Progenitor cell of endocrine pancreas (in vitro differentiated cells): ENCODE data around the gene SACS. TPM values are rescaled to one million over a fixed set of nuclear protein-coding genes. Genes with fewer than 3 reads are reported as not detected.
"Not testable (repeated sequence)": the region's sequence is repeated elsewhere in the genome, so short reads cannot be mapped to it uniquely, and the experiment has no call there.

Source experiments
- DNase-seq: peaks from one replicate; pipeline ENCODE4 v3.0.0; 2021; ENCODE audit warnings: low spot score; ENCODE audit not compliant: unreplicated experiment
- H3K27ac Mint-ChIP-seq: 2 replicates; pipeline ENCODE4 v1.8.0; 2021; ENCODE audit warnings: mild to moderate bottlenecking, moderate library complexity, mixed read lengths
- H3K27me3 Mint-ChIP-seq: 2 replicates; pipeline ENCODE4 v1.8.0; 2021; ENCODE audit warnings: mixed read lengths
- H3K36me3 Mint-ChIP-seq: 2 replicates; pipeline ENCODE4 v1.8.0; 2022; ENCODE audit warnings: mixed read lengths; ENCODE audit not compliant: insufficient read depth
- H3K4me1 Mint-ChIP-seq: 2 replicates; pipeline ENCODE4 v1.8.0; 2021; ENCODE audit warnings: low read depth, mixed read lengths
- H3K4me3 Mint-ChIP-seq: 2 replicates; pipeline ENCODE4 v1.8.0; 2021; ENCODE audit warnings: low read depth, mild to moderate bottlenecking, moderate library complexity, mixed read lengths
- H3K9me3 Mint-ChIP-seq: 2 replicates; pipeline ENCODE4 v1.8.0; 2021; ENCODE audit warnings: low read depth, mixed read lengths
- CTCF ChIP-seq: fragments of 200-600 bp; sonication (generic); IDR thresholded peaks from one replicate; pipeline ENCODE4 v1.5.0; 2021; ENCODE audit warnings: antibody characterized with exemption, mild to moderate bottlenecking; ENCODE audit not compliant: unreplicated experiment
- total RNA-seq: library from RNA; stranded (reverse); gene quantifications from 2 replicates; pipeline ENCODE4 v1.2.1, GENCODE V29; 2021

The SACS gene
- total RNA-seq, 1 donor from 2014 or later: 7.1 TPM

DNA sequence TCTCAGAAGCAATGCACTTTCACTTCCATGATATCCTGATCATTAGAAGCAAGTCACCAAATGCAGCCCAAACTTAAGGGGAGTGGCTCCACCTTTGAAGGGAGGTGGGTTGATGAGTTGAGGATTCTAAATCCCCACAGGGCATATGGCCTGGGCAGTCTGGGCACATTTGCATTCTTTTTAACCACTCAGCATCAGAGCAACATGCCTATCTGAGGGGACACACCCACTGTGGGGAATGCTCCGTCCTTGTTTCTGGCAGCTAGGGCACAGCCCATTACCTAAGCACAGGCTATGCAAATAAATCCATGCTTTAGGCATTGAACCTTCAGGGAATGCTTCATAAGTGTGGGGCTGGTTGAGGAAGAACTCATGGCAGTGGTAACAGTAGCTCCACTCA lies 12.3 kb upstream of the SACS start:
- H3K27ac Mint-ChIP-seq: no peak overlapping the region
- no peaks in the 10 kb centered on the region for H3K36me3 Mint-ChIP-seq
- no peak for TF ChIP-seq CTCF
- peaks cover 5% of the 10 kb centered on the region for H3K27me3 Mint-ChIP-seq
- no peak for DNase-seq
- peaks cover 5% of the 10 kb centered on the region for H3K4me1 Mint-ChIP-seq
- no peak overlapping the region for H3K4me3 Mint-ChIP-seq
- H3K9me3 Mint-ChIP-seq: peaks cover 3% of the 10 kb centered on the region

GRCh38 chr13:23443878-23444277 lies 10.4 kb upstream of the SACS start:
- Mint-ChIP-seq H3K27me3 (peaks cover 5% of the 10 kb centered on the region), H3K27ac (no peak overlapping the region), H3K9me3 (peaks cover 3% of the 10 kb centered on the region), H3K4me1 (no peaks in the 10 kb centered on the region), H3K4me3 (no peak overlapping the region), H3K36me3 (no peaks in the 10 kb centered on the region)
- no peak for TF ChIP-seq CTCF
- DNase-seq: no peak

GRCh38 chr13:23443110-23443509 lies 9.6 kb upstream of the SACS start:
- no peak for TF ChIP-seq CTCF

GRCh38 chr13:23440821-23441618 lies 7.5 kb upstream of the SACS start:
- Mint-ChIP-seq H3K9me3 (peaks cover 3% of the 10 kb centered on the region), H3K27me3 (peaks cover 7% of the 10 kb centered on the region), H3K4me3 (no peak overlapping the region), H3K27ac (no peak overlapping the region), H3K36me3 (no peaks in the 10 kb centered on the region), H3K4me1 (no peaks in the 10 kb centered on the region)
- no peak for TF ChIP-seq CTCF
- no peak for DNase-seq

More at GRCh38 chr13:23443110-23443509, 9.6 kb upstream of the SACS start:
- Mint-ChIP-seq H3K4me1 (no peaks in the 10 kb centered on the region), H3K27me3 (peaks cover 5% of the 10 kb centered on the region), H3K27ac (no peak overlapping the region), H3K4me3 (no peak overlapping the region), H3K9me3 (peaks cover 3% of the 10 kb centered on the region), H3K36me3 (no peaks in the 10 kb centered on the region)
- no peak for DNase-seq

- not testable (repeated sequence) for H3K4me3 Mint-ChIP-seq, H3K27ac Mint-ChIP-seq, H3K27me3 Mint-ChIP-seq, H3K36me3 Mint-ChIP-seq, H3K9me3 Mint-ChIP-seq, DNase-seq, H3K4me1 Mint-ChIP-seq
Measured at GRCh38 chr13:23440324-23440723, 6.8 kb upstream of the SACS start.

DNA sequence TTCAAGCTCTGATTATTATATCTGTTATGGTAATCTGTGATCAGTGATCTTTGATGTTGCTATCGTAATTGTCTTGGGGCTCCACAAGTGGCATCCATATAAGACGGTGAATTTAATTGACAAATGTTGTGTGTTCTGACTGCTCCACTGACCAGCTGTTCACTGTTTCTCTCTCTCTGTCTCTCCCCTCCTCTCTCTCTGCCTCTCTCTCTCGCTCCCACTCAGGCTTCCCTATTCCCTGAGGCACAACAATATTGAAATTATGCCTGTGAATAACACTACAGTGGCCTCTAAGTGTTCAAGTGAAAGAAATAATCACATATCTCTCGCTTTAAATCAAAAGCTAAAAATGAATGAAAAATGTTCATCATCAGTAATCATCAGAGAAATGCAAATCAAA lies 4.4 kb upstream of the SACS start:
- H3K4me1 Mint-ChIP-seq: no peaks in the 10 kb centered on the region
- no peak overlapping the region for H3K4me3 Mint-ChIP-seq
- no peaks in the 10 kb centered on the region for H3K9me3 Mint-ChIP-seq
- H3K27me3 Mint-ChIP-seq: peaks cover 4% of the 10 kb centered on the region
- no peak for TF ChIP-seq CTCF
- no peak for DNase-seq
- H3K36me3 Mint-ChIP-seq: no peaks in the 10 kb centered on the region
- H3K27ac Mint-ChIP-seq: no peak overlapping the region
